Loucy (cell line): ENCODE measurements around the gene NLGN4X.

ENCODE experiments used
- EZH2phosphoT487 ChIP-seq: fragments of 200-600 bp; IDR thresholded peaks from 2 replicates; pipeline ENCODE4 v1.6.1; 2018; ENCODE audit warnings: antibody characterized with exemption, mild to moderate bottlenecking, moderate library complexity, borderline replicate concordance
- TF ChIP-seq, protein P1 (sequence below): fragments of 200-600 bp; sonication (generic); conservative IDR thresholded peaks from 2 replicates; pipeline ENCODE4 v1.5.1; 2014; ENCODE audit warnings: mild to moderate bottlenecking, antibody characterized with exemption, low read length

DNA sequence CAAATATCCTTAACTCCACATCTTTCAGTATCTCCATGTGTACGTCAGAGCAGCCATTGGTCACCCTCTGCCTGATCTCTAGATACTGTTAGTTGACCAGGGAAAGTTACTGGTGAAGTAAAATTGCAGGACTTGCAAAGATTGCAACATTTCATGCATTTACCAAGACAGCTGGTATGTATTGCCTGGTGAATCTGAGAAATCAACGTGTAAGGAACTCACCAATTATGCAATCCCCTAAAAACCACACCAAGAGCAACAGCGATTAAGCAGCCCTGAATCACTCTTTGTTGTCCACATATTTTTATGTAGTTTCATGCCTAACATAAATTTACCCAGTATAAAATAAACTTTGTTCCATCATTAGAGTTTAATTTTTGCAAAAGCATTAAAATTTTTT is 271.2 kb downstream of the NLGN4X start:
- TF ChIP-seq, protein P1, sequence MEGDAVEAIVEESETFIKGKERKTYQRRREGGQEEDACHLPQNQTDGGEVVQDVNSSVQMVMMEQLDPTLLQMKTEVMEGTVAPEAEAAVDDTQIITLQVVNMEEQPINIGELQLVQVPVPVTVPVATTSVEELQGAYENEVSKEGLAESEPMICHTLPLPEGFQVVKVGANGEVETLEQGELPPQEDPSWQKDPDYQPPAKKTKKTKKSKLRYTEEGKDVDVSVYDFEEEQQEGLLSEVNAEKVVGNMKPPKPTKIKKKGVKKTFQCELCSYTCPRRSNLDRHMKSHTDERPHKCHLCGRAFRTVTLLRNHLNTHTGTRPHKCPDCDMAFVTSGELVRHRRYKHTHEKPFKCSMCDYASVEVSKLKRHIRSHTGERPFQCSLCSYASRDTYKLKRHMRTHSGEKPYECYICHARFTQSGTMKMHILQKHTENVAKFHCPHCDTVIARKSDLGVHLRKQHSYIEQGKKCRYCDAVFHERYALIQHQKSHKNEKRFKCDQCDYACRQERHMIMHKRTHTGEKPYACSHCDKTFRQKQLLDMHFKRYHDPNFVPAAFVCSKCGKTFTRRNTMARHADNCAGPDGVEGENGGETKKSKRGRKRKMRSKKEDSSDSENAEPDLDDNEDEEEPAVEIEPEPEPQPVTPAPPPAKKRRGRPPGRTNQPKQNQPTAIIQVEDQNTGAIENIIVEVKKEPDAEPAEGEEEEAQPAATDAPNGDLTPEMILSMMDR, result no peak
- TF ChIP-seq EZH2phosphoT487, result no peak
